ENCODE results near the gene GIGYF2.

Gene GIGYF2

DNA sequence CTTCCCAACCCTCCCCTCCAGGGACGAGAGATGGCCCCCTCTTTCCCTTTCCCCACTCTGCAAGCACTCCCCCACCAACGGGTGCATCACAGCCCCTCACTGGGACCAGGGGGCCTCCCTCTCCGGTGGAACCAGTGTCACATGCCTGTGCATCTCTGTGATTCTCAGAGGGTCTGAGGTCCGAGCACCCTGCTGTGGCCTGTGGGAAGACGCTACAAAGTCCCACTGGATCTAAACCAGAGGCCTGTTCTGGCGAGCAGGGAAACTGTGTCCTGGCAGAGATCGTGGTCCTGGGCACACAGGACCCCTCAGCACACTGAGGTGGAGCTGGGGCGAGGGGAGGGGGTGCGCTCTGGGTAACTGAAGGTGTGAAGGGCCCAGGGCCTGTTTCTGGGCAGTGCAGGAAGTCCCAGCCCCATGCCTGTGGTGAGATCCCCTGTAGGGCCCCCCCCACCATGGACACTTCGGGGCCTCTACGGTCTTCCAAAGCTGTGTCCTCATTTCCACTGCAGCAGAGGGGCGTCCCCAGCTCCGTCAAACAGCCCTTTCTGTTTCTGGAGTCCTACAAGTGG is 180.9 kb downstream of the GIGYF2 start:
- no peaks in the 10 kb centered on the region for H3K9me3 ChIP-seq (ENCODE audit: insufficient read depth, low read length)
- no peaks in the 10 kb centered on the region for H3K79me2 ChIP-seq (ENCODE audit: low read length)
- no peak overlapping the region for H2AFZ ChIP-seq (ENCODE audit: low read depth, low read length)
- H3K4me1 ChIP-seq (ENCODE audit: low read length) = peaks cover 16% of the 10 kb centered on the region
- TF ChIP-seq, protein P1, sequence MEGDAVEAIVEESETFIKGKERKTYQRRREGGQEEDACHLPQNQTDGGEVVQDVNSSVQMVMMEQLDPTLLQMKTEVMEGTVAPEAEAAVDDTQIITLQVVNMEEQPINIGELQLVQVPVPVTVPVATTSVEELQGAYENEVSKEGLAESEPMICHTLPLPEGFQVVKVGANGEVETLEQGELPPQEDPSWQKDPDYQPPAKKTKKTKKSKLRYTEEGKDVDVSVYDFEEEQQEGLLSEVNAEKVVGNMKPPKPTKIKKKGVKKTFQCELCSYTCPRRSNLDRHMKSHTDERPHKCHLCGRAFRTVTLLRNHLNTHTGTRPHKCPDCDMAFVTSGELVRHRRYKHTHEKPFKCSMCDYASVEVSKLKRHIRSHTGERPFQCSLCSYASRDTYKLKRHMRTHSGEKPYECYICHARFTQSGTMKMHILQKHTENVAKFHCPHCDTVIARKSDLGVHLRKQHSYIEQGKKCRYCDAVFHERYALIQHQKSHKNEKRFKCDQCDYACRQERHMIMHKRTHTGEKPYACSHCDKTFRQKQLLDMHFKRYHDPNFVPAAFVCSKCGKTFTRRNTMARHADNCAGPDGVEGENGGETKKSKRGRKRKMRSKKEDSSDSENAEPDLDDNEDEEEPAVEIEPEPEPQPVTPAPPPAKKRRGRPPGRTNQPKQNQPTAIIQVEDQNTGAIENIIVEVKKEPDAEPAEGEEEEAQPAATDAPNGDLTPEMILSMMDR (IDR thresholded peaks at IDR 0.05; ENCODE audit: low read depth, low read length) = no peak
- no peak for TF ChIP-seq EZH2phosphoT487 (IDR thresholded peaks at IDR 0.05; ENCODE audit: low read depth)
- H4K20me1 ChIP-seq (ENCODE audit: insufficient read depth, low read length) = no peaks in the 10 kb centered on the region
- no peaks in the 10 kb centered on the region for H3K27me3 ChIP-seq (ENCODE audit: low read depth, low read length)
- H3K27ac ChIP-seq (ENCODE audit: low read length) = no peak overlapping the region
- no peaks in the 10 kb centered on the region for H3K36me3 ChIP-seq (replicated peaks; ENCODE audit: low read depth, low read length)
- H3K9ac ChIP-seq (ENCODE audit: low read length) = no peak overlapping the region
- H3K4me2 ChIP-seq (ENCODE audit: low read length) = peak overlapping the region; percentile 92; the same call in 1 of the 2 replicates
- no peak overlapping the region for H3K4me3 ChIP-seq (ENCODE audit: low read length)

DNA sequence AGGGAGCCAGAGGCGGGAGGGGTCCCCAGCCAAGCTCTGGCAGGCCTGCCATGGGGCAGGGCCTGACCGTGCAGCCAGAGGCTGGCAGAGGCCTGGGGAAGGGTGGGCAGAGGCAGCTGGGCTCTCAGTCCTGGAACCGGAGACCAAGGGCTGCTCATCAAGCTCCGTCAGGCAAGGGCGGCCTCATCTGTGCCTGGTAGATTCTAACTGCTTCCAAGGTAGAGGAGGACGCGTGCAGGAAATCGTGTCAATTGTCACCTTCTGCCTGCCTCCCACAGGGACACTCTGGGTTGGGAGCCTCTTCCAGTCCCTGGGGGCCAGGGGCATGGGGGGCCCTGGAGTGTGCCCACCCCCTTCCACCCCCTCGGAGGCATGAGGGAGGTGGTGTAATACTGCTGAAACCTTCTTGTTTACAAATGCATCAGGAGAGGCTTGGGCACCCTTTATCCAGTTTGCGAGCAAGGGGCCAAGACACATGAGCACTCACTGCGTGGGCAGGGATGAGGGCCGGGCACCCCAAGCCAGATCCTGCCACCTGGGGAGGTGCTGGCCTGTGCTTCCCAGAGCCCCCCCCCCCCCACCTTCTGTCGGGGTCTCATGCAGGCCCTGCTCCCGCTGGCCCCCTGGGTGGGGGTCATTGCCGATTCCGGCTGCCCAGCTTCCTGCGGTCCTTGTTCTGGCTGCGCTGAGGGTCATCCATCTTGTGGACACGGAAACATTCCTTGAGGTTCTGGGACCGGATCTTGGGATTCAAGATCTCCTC is 181.9 kb downstream of the GIGYF2 start:
- Histone ChIP-seq H3K4me3 (ENCODE audit: low read length) (no peak overlapping the region), H3K9me3 (ENCODE audit: insufficient read depth, low read length) (no peaks in the 10 kb centered on the region), H2AFZ (ENCODE audit: low read depth, low read length) (no peak overlapping the region), H3K9ac (ENCODE audit: low read length) (no peak overlapping the region), H3K36me3 (replicated peaks; ENCODE audit: low read depth, low read length) (no peaks in the 10 kb centered on the region), H3K4me2 (ENCODE audit: low read length) (no peak overlapping the region), H3K27me3 (ENCODE audit: low read depth, low read length) (no peaks in the 10 kb centered on the region), H3K27ac (ENCODE audit: low read length) (no peak overlapping the region), H3K79me2 (ENCODE audit: low read length) (no peaks in the 10 kb centered on the region), H4K20me1 (ENCODE audit: insufficient read depth, low read length) (no peaks in the 10 kb centered on the region), H3K4me1 (ENCODE audit: low read length) (peaks cover 16% of the 10 kb centered on the region)
- no peak for TF ChIP-seq EZH2phosphoT487 (IDR thresholded peaks at IDR 0.05; ENCODE audit: low read depth)
- TF ChIP-seq, protein P1 (IDR thresholded peaks at IDR 0.05; ENCODE audit: low read depth, low read length) = no peak

- Histone ChIP-seq H3K27ac (ENCODE audit: low read length) (no peak overlapping the region), H2AFZ (ENCODE audit: low read depth, low read length) (no peak overlapping the region), H4K20me1 (ENCODE audit: insufficient read depth, low read length) (no peaks in the 10 kb centered on the region), H3K36me3 (replicated peaks; ENCODE audit: low read depth, low read length) (no peaks in the 10 kb centered on the region), H3K4me2 (ENCODE audit: low read length) (no peak overlapping the region), H3K4me3 (ENCODE audit: low read length) (no peak overlapping the region), H3K4me1 (ENCODE audit: low read length) (peaks cover 16% of the 10 kb centered on the region), H3K9me3 (ENCODE audit: insufficient read depth, low read length) (no peaks in the 10 kb centered on the region), H3K27me3 (ENCODE audit: low read depth, low read length) (no peaks in the 10 kb centered on the region), H3K79me2 (ENCODE audit: low read length) (no peaks in the 10 kb centered on the region), H3K9ac (ENCODE audit: low read length) (no peak overlapping the region)
- TF ChIP-seq, protein P1 (IDR thresholded peaks at IDR 0.05; ENCODE audit: low read depth, low read length) = no peak
- TF ChIP-seq EZH2phosphoT487 (IDR thresholded peaks at IDR 0.05; ENCODE audit: low read depth) = no peak
Measured at GRCh38 chr2:232879618-232880494, 182.7 kb downstream of the GIGYF2 start.

Data from OCI-LY3 (cell line).